Pancreas (tissue), 10 donors: ENCODE measurements around the gene GNG3. TPM values are rescaled to one million over a fixed set of nuclear protein-coding genes. Genes with fewer than 3 reads are reported as not detected.
"Not testable (repeated sequence)": the region's sequence is repeated elsewhere in the genome, so short reads cannot be mapped to it uniquely, and the experiment has no call there.

Experiments used
- ATAC-seq, 4 donors: fragments of 200-7000 bp; cut with Tn5 transposase; one replicate each; pipeline versions ENCODE4 v1.8.0 to v1.9.1; 2020; ENCODE audit warnings: mild to moderate bottlenecking in 4 of 4, moderate library complexity in 4 of 4
- DNase-seq, 6 donors: peaks; one replicate each; pipeline ENCODE4 v3.0.0-alpha.2; 2020
- FAIRE-seq: peaks from 2 replicates; lab custom pipeline; 2012; peaks lifted over from hg19 to GRCh38; lab: Jason Lieb, UNC
- H3K27ac ChIP-seq, 4 donors: fragments of 200-600 bp; sonication (generic); 1 replicate in 3 of 4; 2 replicates in 1 of 4; pipeline versions ENCODE4 v1.5.0 to v1.8.0; 2020
- H3K27me3 ChIP-seq, 4 donors: fragments of 200-600 bp; one replicate each; pipeline ENCODE4 v1.8.0; 2021
- H3K36me3 ChIP-seq, 3 donors: fragments of 200-600 bp; sonication (generic) in 1 of 3; one replicate each; pipeline versions ENCODE4 v1.5.0 to v1.8.0; 2020 to 2021
- H3K4me1 ChIP-seq, 3 donors: fragments of 200-600 bp; one replicate each; pipeline ENCODE4 v1.8.0; 2021
- H3K4me3 ChIP-seq, 4 donors: fragments of 200-600 bp; sonication (generic) in 2 of 4; one replicate each; pipeline versions ENCODE4 v1.5.0 to v1.8.0; 2020 to 2021
- H3K9me3 ChIP-seq, 4 donors: fragments of 200-600 bp; one replicate each; pipeline ENCODE4 v1.8.0; 2021
- WGBS, 2 donors: extraction: QIAGEN DNeasy Blood & Tissue Kit; methylation state at CpG; one replicate each; pipeline ENCODE4 v1.1.7; 2013; 5-methylcytosine and 5-hydroxymethylcytosine counted together
- intact Hi-C, 3 donors: fragments of 100-400 bp; cut with DNase I; formaldehyde crosslinking; loops; one replicate each; pipeline versions ENCODE4 v1.11.1 to v1.14.2; 2022
- polyA plus RNA-seq, 2 donors: library from polyadenylated mRNA; stranded (reverse); fragments of 200-250 nt; gene quantifications; one replicate each; pipeline ENCODE4 v1.2.3, GENCODE V29; 2013
- total RNA-seq, 6 donors: library from RNA; stranded (reverse); fragmentation: NEBNext Ultra II Directional in 4 of 6; extraction: Animal tissue kit (Norgen Biotek cat#: 25700) in 4 of 6; gene quantifications; one replicate each; pipeline versions ENCODE4 v1.2.1 to v1.2.4, GENCODE V29; 2021 to 2023
- TF ChIP-seq, protein P1 (sequence below), 4 donors: fragments of 200-600 bp; sonication (generic) in 3 of 4; IDR thresholded peaks; one replicate each; pipeline versions ENCODE4 v1.5.0 to v1.8.0; 2021; ENCODE audit warnings: antibody characterized with exemption in 4 of 4
- donor health status: healthy with polysubstance abuse.
- donor health status: DM: no; HTN: no; CAD: no; lungs with moderate emphysema.
- donor health status: DM: no; HTN: no; CAD: no.
- donor health status: control.
- donor health status: control.
- donor health status: Bipolar disorder and iron deficiency.
- donor health status: DM: yes; HTN: yes; CAD: no.
- donor health status: DM: no; HTN: no; CAD: no.
- donor health status: DM: no; HTN: no; CAD: no.
- donor health status: DM: yes; HTN: yes; CAD: no.

Gene GNG3
- total and polyA plus RNA-seq, 8 donors: 0.19 to 0.37 (median 0.26) TPM; not detected in 5

GRCh38 chr11:62694455-62695167 is 12.9 kb upstream of the GNG3 start:
- no peaks in the 10 kb centered on the region for H3K9me3 ChIP-seq
- TF ChIP-seq, protein P1, sequence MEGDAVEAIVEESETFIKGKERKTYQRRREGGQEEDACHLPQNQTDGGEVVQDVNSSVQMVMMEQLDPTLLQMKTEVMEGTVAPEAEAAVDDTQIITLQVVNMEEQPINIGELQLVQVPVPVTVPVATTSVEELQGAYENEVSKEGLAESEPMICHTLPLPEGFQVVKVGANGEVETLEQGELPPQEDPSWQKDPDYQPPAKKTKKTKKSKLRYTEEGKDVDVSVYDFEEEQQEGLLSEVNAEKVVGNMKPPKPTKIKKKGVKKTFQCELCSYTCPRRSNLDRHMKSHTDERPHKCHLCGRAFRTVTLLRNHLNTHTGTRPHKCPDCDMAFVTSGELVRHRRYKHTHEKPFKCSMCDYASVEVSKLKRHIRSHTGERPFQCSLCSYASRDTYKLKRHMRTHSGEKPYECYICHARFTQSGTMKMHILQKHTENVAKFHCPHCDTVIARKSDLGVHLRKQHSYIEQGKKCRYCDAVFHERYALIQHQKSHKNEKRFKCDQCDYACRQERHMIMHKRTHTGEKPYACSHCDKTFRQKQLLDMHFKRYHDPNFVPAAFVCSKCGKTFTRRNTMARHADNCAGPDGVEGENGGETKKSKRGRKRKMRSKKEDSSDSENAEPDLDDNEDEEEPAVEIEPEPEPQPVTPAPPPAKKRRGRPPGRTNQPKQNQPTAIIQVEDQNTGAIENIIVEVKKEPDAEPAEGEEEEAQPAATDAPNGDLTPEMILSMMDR (IDR thresholded peaks at IDR 0.05): peak; percentile 42 to 75 (median 68)
- intact Hi-C loops: loop anchor here in 1 of 3 donors (10.0 kb wide), 1 partner anchor 300 kb away; no protein-coding TSS in a partner anchor
- no peak overlapping the region for H3K27ac ChIP-seq
- H3K36me3 ChIP-seq: peaks cover 0 to 18% (median 0%) of the 10 kb centered on the region in 3 donors
- FAIRE-seq (no peak), ATAC-seq (peak; percentile 77 to 96 (median 92)), DNase-seq (peak; percentile 68 to 81 (median 78))
- peaks cover 0 to 3% (median 0%) of the 10 kb centered on the region in 3 donors for H3K4me1 ChIP-seq
- H3K27me3 ChIP-seq: no peaks in the 10 kb centered on the region
- H3K4me3 ChIP-seq: no peak overlapping the region
- WGBS, 2 donors: 44 to 52% methylated on average over 14 of the region's 14 CpGs

- ATAC-seq (no peak), FAIRE-seq (no peak), DNase-seq (no peak)
- intact Hi-C loops: no loop called here
- no peak overlapping the region for H3K4me3 ChIP-seq
- 91 to 93% methylated on average over 7 to 11 of the region's 11 CpGs for whole genome bisulfite sequencing, 2 donors
- peaks cover 0 to 8% (median 0%) of the 10 kb centered on the region in 3 donors for H3K36me3 ChIP-seq
- no peaks in the 10 kb centered on the region for H3K27me3 ChIP-seq
- TF ChIP-seq, protein P1 (IDR thresholded peaks at IDR 0.05): no peak
- no peak overlapping the region for H3K27ac ChIP-seq
- H3K4me1 ChIP-seq: peaks cover 8 to 18% (median 14%) of the 10 kb centered on the region in 3 donors
- H3K9me3 ChIP-seq: no peaks in the 10 kb centered on the region
Observed at GRCh38 chr11:62702246-62702645, 5.2 kb upstream of the GNG3 start.

DNA sequence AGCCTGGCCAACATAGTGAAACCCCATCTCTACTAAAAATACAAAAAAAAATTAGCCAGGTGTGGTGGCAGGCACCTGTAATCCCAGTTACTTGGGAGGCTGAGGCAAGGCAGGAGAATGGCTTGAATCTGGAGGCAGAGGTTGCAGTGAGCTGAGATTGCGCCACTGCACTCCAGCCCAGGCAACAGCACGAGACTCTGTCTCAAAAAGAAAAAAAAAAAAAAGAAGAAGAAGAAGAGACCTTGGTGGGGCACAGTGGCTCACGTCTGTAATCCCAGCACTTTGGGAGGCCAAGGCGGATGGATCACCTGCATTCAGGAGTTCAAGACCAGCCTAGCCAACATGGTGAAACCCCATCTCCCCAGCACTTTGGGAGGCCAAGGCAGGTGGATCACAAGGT is 3.6 kb upstream of the GNG3 start:
- H3K36me3 ChIP-seq, ATAC-seq, intact Hi-C loops, H3K27me3 ChIP-seq, H3K4me3 ChIP-seq, H3K9me3 ChIP-seq, H3K27ac ChIP-seq, DNase-seq, FAIRE-seq: not testable (repeated sequence)
- WGBS, 2 donors: 86 to 98% methylated on average over 4 of the region's 4 CpGs
- H3K4me1 ChIP-seq: peaks cover 15 to 26% (median 22%) of the 10 kb centered on the region in 3 donors

DNA sequence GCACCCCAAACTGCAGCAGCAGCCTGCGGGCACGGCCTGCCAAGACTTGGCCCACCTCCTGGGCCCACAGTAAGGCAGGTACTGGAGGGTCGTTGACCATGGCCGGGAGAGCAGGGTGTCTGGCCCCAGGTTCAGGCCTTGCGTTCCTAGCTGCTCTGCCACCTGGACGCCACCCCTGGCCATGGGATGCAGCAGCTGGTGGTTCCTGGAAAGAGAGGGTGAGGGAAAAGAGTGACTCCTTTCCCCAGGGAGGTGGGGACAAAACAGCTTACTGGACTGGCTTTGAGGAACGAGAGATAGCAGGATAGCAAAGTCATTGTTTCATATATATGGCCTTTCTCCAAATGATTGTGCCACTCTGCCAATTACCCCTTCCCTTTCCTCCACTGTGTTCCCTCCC is 2.1 kb upstream of the GNG3 start:
- H3K4me1 ChIP-seq: peaks cover 20 to 31% (median 22%) of the 10 kb centered on the region in 3 donors
- ATAC-seq (peak; percentile 5 to 24 (median 8)), DNase-seq (peak; percentile 47 to 78 (median 60)), FAIRE-seq (no peak)
- H3K27me3 ChIP-seq: no peaks in the 10 kb centered on the region
- 8 to 14% methylated on average over 7 of the region's 7 CpGs for WGBS, 2 donors
- H3K4me3 ChIP-seq: peak overlapping the region in 3 of 4 donors; percentile 50 to 73 (median 62)
- H3K36me3 ChIP-seq: peaks cover 0 to 8% (median 0%) of the 10 kb centered on the region in 3 donors
- H3K9me3 ChIP-seq: no peaks in the 10 kb centered on the region
- TF ChIP-seq, protein P1 (IDR thresholded peaks at IDR 0.05): no peak
- peak overlapping the region; percentile 82 to 90 (median 88) for H3K27ac ChIP-seq
- intact Hi-C loops: no loop called here

GRCh38 chr11:62705880-62706849 is 1.3 kb upstream of the GNG3 start:
- peak; percentile 84 to 91 (median 88) for ATAC-seq
- H3K27me3 ChIP-seq: no peaks in the 10 kb centered on the region
- 2% methylated on average over 59 to 73 of the region's 73 CpGs for WGBS, 2 donors
- no peak for FAIRE-seq
- peak overlapping the region; percentile 82 to 90 (median 88) for H3K27ac ChIP-seq
- peaks cover 0 to 4% (median 0%) of the 10 kb centered on the region in 3 donors for H3K36me3 ChIP-seq
- no peaks in the 10 kb centered on the region for H3K9me3 ChIP-seq
- TF ChIP-seq, protein P1 (IDR thresholded peaks at IDR 0.05): no peak
- intact Hi-C loops: no loop called here
- DNase-seq: peak; percentile 92 to 99 (median 96)
- peaks cover 20 to 35% (median 22%) of the 10 kb centered on the region in 3 donors for H3K4me1 ChIP-seq
- H3K4me3 ChIP-seq: peak overlapping the region; percentile 50 to 73 (median 58)
